ENCODE measurements around the gene HES3.
A peak's percentile ranks its signal among the peaks of the same experiment; 100 is the strongest.

Gene HES3

DNA sequence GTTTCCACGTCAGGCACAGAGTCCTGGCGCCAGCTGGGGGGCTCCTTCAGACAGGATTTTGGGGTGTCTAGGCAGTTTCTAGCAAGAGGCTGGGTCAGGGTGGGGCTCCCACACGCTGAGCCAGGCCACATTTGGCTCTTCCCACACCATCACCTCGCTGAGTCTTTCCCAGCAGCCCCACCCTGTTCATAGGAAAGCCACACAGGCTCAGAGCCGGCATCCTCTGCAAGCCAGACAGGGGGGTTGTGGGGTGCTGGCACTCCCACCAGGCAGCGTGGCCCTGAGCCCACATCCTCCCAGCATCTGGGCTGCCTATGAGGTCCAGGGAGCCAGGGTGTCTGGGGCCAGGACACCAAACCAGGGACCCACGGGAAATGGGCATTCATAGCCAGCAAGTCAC lies 19.7 kb downstream of the HES3 start:
- no peak for DNase-seq

DNA sequence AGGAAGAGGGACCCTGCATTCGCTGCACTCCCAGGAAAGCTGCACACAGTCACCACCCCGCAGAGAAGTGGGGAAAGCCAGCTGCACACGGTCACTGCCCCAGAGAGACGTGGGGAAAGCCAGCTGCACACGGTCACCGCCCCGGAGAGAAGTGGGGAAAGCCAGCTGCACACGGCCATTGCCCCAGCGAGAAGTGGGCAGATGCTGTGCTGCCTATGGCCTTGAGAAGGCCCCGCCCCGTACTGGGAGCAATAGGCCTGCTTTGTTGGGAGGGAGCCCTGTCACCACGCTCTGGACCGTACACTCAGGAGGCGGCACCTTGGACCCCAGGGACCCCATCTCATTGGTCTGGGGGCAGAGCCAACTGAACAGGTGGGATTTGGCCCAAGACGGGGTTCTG lies 21.2 kb downstream of the HES3 start:
- peak in 1 of 2 experiments; percentile 76 for DNase-seq

DNA sequence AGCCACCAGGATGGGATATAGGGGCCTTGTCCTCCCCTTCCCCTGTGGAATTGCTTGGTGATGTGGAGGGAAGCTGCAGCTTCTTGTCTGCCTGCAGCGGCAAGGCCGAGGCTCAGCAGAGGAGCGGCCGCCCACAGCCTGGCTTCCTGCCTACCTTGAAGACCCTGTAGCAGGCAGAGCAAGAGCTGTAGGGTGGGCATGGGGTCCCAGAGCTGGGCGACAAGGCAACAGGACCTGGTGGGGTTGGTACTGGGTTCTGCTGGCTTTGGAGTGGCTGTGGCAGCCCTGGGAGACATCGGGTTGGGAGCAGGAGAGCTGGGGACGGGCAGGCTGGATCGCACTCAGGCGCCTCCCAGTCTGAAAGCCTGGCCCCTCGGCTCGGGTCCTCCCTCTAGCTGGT lies 22.7 kb downstream of the HES3 start:
- no peak for DNase-seq

- DNase-seq = no peak
Observed at GRCh38 chr1:6267686-6268322, 23.8 kb downstream of the HES3 start.

GRCh38 chr1:6268415-6268814 lies 24.4 kb downstream of the HES3 start:
- no peak for DNase-seq

DNA sequence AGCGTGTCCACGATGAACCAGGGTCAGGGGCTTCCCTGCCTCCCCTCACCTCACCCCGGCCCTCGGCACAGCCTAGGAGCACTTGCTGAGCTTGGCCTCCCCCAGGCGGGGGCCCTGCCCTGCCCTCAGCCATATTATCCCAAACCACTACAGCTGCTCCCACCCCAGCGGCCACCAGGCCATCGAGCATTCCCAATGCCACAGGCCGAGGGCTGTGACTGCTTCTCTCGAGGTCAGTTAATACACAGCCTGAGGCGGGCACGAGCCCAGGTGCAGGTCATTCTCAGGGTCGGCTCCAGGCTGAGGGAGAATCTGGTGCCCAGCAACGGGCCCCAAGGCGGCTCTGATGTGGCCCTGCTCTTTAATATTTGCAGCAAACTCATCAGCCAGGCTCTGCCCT lies 25.3 kb downstream of the HES3 start:
- no peak for DNase-seq

GRCh38 chr1:6269720-6270400 lies 25.9 kb downstream of the HES3 start:
- DNase-seq = peak; percentile 83 to 88

DNA sequence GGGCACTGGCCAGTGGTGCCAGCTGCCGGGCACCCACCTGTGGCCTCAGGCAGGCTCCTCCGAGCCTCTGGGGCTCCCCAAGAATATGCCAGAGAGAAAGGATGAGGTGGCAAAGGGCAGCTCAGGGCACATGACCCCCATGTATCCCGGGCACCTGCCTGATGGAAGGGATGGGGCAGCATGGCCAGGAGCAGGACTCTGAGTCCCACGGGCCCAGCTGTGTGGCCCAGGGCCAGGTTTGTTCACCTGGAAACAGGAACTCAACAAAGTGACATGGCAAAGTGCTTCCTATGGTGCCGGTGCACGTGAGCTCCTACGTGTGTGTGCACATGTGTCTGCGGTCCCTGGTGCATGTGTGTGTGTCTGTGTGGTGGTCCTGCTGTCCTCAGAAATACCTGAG lies 26.4 kb downstream of the HES3 start:
- no peak for DNase-seq

DNA sequence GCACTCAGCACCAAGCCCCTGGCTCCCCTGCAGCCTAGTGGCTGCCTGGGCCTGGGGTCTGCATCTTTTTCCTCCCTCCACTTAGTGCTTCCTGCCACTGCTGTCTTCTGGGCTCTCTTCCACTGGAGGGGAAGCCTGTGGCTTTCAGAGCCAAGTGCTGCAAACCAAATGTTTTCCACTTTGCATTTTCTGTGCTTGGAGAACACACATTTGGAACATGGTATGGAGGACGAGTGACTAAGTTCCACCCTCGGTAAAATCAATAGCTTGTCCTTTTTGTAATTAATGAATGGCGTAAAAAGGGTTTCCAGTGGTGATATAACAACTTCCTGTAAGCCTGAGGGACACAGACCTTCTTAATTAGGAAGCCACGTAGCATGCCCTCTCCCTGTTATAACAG lies 27.0 kb downstream of the HES3 start:
- DNase-seq = no peak

- DNase-seq = no peak
Observed at GRCh38 chr1:6271554-6271953, 27.6 kb downstream of the HES3 start.

DNA sequence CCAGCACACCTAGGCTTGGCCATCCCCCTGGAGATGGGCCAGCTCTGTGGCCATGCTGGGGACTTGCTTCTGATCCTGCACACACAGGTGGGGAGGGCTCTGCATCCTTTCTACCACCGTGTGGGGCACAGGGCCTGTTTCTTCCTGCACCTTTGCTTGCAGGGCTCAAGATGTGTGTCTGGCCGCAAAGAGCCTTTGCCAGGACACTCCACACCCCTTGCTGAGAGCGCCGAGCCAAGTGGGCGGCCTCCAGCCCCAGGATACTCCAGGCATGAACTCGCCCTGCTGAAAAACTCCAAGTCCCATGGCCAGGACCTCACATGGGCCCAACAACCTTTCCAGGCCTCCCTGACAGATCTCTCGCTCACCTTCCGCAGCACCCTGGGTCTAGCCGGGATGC lies 28.5 kb downstream of the HES3 start:
- DNase-seq = no peak

GRCh38 chr1:6272868-6273267 lies 28.9 kb downstream of the HES3 start:
- DNase-seq = no peak

- DNase-seq = no peak
Observed at GRCh38 chr1:6273380-6273891, 29.5 kb downstream of the HES3 start.

- no peak for DNase-seq
Observed at GRCh38 chr1:6274102-6274501, 30.1 kb downstream of the HES3 start.

- no peak for DNase-seq
Observed at GRCh38 chr1:6274622-6275139, 30.7 kb downstream of the HES3 start.

GRCh38 chr1:6275826-6276782 lies 32.1 kb downstream of the HES3 start:
- no peak for DNase-seq

DNA sequence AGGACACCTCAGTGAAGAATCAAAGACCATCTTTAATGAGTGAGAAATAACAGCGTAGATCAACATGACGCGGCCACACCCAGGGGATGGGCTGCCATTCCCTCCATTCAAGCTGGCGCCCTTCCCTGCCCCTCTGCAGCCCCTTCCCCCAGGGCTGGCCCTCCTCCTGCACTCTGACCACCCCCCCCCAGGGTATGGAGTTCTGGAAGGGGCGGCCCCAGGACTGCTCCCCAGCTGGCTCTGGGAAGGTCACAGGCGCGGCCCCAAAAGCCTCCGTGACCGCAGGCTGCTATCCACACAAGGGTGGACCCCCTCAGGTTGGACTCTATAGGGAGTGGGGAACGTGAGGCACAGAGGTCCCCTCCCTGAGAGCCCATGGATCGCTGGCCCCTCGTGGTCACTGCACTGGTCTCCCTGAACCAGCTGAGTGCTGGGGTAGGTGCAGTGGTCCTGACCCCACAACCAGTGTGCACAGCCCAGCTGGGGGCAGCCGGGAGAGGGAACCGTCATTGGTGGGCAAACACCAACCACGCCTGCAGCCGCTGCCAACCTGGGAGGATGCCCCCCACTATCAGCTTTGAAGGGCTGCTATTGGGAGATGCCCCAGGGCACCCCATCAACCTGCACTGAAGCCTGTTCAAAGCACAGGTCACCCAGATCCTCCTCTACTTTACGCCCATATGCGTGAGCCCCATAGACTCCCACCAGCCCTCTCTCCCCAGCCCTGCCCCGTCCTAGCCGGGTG lies 33.0 kb downstream of the HES3 start:
- no peak for DNase-seq

DNA sequence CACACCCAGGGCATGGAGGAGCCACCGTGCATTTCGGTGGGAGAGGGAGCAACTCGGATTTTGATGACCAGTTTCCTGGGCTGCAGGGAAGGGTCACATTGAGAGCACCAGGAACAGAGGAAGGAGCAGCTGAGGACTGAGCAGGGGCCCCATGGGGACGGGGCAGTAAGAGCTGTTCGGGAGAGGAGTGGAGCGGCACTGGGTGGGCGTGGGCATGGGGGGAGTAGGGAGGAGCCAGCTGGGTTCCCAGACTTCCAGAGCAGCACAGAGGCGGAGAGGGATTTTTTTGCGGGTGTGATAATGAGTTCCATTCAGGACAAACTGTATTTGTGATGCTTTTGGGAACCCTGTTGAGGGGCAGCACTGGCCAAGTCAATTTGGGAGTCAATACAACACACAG lies 34.3 kb downstream of the HES3 start:
- no peak for DNase-seq

DNA sequence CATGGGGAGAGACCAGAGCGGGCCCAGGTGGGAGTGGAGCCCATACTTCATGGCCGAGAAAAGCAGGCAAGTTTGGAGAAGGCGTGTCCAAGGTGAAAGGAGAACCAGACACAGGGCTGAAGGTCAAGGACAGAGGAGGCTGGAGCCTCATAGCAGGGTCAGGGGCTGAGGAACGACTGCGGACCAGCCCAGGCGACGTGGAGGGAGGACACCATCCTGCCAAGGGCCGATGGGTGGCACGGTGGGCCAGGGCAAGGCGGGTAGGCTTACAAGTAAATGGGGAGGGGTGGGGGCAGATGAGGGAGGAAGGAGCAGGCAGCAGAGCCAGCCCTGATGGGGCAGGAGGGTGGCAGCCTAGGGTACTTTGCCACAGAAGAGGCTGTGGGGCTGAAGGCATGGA lies 35.1 kb downstream of the HES3 start:
- no peak for DNase-seq

DNA sequence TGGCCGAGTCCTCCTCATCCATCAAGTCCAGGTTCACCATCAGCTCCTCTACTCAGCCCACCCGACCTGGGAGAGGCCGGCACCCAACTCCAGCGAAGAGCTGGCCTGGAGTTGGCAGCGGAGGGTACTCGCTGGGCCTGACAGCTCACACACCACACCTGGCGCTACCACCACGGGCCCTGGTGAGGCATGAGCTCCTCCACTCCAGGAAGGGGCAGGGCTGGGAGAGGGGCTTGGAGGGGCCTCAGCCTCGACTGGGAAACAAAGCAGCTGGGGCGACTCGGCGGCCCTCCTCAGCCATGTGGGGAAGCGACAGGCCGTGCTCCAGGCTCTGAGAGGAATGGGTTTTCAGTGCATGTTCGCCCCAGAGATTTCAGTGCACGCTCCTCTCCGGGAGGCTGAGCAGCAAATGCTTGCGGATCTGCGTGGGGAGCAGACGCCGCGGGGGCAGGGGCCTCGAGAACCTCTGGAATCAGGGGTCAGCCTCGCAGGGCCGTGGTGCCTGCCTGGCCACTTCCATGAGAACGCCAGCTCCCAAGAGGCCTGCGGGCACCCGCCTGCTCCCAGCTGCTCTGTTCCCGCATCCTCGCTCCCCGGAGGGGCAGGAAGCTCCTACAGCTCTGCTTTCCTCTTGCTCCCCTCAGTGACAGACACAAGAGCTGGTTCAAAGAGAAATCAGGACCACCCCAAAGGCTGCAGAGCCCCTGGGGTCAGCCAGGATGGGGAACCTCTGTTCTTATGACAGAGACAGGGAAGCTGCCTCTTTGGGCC lies 35.8 kb downstream of the HES3 start:
- DNase-seq = no peak

GRCh38 chr1:6280761-6281451 lies 36.9 kb downstream of the HES3 start:
- no peak for DNase-seq
